NCI-H2227 treated with DMSO at 0.1 percent for 48 hours (cell line): ENCODE results near the gene PDZK1.
"Not testable (repeated sequence)": the region's sequence is repeated elsewhere in the genome, so short reads cannot be mapped to it uniquely, and the experiment has no call there.

Source experiments
- DNase-seq: peaks from one replicate; lab custom pipeline; 2025; lab: John Stamatoyannopoulos, UW

The PDZK1 gene

GRCh38 chr1:145710291-145711027, 3.3 kb upstream of the PDZK1 start:
- no peak for DNase-seq

- no peak for DNase-seq
These were observed 895 bp upstream of the PDZK1 start for GRCh38 chr1:145708063-145708462.

GRCh38 chr1:145706086-145706664, 993 bp downstream of the PDZK1 start:
- DNase-seq = no peak

- DNase-seq = no peak
These were observed 1.5 kb downstream of the PDZK1 start for GRCh38 chr1:145705622-145706021.

- DNase-seq = no peak
These were observed 4.3 kb downstream of the PDZK1 start for GRCh38 chr1:145702826-145703225.

GRCh38 chr1:145702052-145702451, 5.1 kb downstream of the PDZK1 start:
- DNase-seq = no peak

- DNase-seq = no peak
These were observed 5.8 kb downstream of the PDZK1 start for GRCh38 chr1:145701306-145701862.

GRCh38 chr1:145696630-145696960, 10.6 kb downstream of the PDZK1 start:
- no peak for DNase-seq

- no peak for DNase-seq
These were observed 11.1 kb downstream of the PDZK1 start for GRCh38 chr1:145695821-145696629.

GRCh38 chr1:145692785-145693443, 14.3 kb downstream of the PDZK1 start:
- DNase-seq = no peak

- DNase-seq = no peak
These were observed 16.3 kb downstream of the PDZK1 start for GRCh38 chr1:145690587-145691558.

- no peak for DNase-seq
These were observed 17.2 kb downstream of the PDZK1 start for GRCh38 chr1:145689922-145690321.

- no peak for DNase-seq
These were observed 18.2 kb downstream of the PDZK1 start for GRCh38 chr1:145688924-145689323.

GRCh38 chr1:145688328-145688727, 18.8 kb downstream of the PDZK1 start:
- DNase-seq = no peak

GRCh38 chr1:145686078-145686477, 21.1 kb downstream of the PDZK1 start:
- not testable (repeated sequence) for DNase-seq

- not testable (repeated sequence) for DNase-seq
These were observed 22.3 kb downstream of the PDZK1 start for GRCh38 chr1:145684858-145685257.

- not testable (repeated sequence) for DNase-seq
These were observed 34.0 kb downstream of the PDZK1 start for GRCh38 chr1:145673217-145673616.

- not testable (repeated sequence) for DNase-seq
These were observed 36.0 kb downstream of the PDZK1 start for GRCh38 chr1:145670995-145671745.

- not testable (repeated sequence) for DNase-seq
These were observed 42.2 kb downstream of the PDZK1 start for GRCh38 chr1:145665015-145665414.

- DNase-seq = not testable (repeated sequence)
These were observed 44.7 kb downstream of the PDZK1 start for GRCh38 chr1:145662502-145662901.
